IPS-20b (cell line): ENCODE results near the gene TRPC4AP.

Source experiments
- H3K27ac ChIP-seq: one replicate; pipeline ENCODE4 v1.5.1; 2013; ENCODE audit warnings: low read length
- H3K27me3 ChIP-seq: 2 replicates; pipeline ENCODE4 v1.6.1; 2013; ENCODE audit warnings: mild to moderate bottlenecking, low read length, inconsistent platforms; ENCODE audit not compliant: insufficient read depth
- H3K36me3 ChIP-seq: 2 replicates; pipeline ENCODE4 v1.6.1; 2013; ENCODE audit warnings: low read depth, mild to moderate bottlenecking, inconsistent platforms, low read length, moderate library complexity; ENCODE audit not compliant: insufficient read depth
- H3K4me1 ChIP-seq: 2 replicates; pipeline ENCODE4 v1.6.1; 2013; ENCODE audit warnings: mild to moderate bottlenecking, control low read depth, inconsistent platforms, low read length, moderate library complexity; ENCODE audit not compliant: insufficient read depth
- H3K4me3 ChIP-seq: 2 replicates; pipeline ENCODE4 v1.5.1; 2013; ENCODE audit warnings: mild to moderate bottlenecking, low read length, inconsistent platforms
- H3K9ac ChIP-seq: 2 replicates; pipeline ENCODE4 v1.6.1; 2013; ENCODE audit warnings: low read depth, mild to moderate bottlenecking, inconsistent platforms, low read length, moderate library complexity
- H3K9me3 ChIP-seq: 2 replicates; pipeline ENCODE4 v1.6.1; 2013; ENCODE audit warnings: mild to moderate bottlenecking, low read depth, low read length, inconsistent platforms; ENCODE audit not compliant: insufficient read depth

The TRPC4AP gene

DNA sequence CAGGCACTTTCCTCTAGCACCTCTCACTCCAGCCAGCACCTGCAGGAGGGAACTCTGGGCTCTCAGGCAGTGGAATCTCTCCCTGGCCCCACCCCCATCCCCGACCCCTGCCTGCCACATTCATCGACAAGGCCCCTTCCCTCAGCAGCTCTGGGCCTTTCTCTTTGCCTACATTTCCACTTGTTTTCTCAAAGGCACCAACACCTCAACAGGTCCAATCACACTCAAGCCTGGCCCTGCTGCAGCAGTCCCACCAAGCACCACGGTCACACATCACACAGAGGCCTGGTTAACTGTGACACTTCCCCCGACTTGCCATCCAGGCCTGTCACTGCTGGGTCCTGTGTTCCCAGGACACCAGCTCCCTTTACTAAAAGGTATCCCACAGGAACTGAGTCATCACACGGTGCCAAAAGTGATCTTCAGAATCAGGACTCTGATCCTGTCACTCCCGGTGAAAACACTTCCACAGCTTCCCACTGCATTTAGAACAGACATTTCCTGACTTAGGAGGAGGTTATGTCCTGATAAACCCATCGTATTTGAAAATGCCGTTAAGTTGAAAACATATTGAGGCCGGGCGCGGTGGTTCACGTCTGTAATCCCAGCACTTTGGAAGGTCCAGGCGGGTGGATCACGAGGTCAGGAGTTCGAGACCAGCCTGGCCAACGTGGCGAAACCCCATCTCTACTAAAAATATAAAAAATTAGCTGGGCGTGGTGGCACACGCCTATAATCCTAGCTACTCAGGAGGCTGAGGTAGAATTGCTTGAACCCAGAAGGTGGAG lies 82.0 kb downstream of the TRPC4AP start:
- Histone ChIP-seq H3K4me1 (no peaks in the 10 kb centered on the region), H3K27ac (no peak overlapping the region)

DNA sequence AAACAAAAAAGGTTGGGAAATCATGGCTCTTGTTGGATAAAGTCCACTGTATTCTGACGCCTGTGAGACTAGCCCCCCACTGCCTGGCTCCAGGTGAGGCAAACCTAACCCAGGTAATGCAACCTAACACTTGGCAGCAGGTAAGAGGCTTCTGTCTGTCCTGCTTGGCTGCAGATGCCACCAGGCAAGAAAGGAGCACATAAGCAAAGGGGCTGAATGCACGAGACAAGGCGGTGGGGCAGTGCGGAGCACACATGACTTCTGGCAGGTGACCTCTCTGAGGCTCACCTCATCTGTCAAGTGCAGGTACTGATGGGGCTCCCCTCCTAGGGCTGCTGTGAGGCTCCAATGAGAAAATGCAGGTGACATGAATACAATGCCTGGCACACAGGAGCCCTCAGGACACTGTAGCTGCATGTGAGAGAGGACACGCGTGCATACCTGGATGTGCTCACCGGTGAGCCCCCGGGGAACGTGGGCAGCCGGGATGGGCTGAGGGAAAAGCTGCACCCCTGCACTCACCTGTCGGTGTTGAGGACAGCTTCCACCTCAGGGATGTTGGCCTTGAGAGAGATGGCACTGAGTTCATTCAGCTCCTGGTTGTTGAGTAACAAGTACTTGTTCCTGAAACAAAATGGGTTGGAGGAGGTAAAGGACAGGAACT lies 82.8 kb downstream of the TRPC4AP start:
- Histone ChIP-seq H3K9me3 (no peaks in the 10 kb centered on the region), H3K36me3 (peaks cover 98% of the 10 kb centered on the region), H3K27me3 (no peaks in the 10 kb centered on the region), H3K4me1 (no peaks in the 10 kb centered on the region), H3K4me3 (no peak overlapping the region), H3K9ac (no peak overlapping the region), H3K27ac (no peak overlapping the region)

More for the DNA sequence above, 82.0 kb downstream of the TRPC4AP start:
- Histone ChIP-seq H3K27me3 (no peaks in the 10 kb centered on the region), H3K4me3 (no peak overlapping the region), H3K36me3 (peaks cover 98% of the 10 kb centered on the region), H3K9me3 (no peaks in the 10 kb centered on the region), H3K9ac (no peak overlapping the region)

DNA sequence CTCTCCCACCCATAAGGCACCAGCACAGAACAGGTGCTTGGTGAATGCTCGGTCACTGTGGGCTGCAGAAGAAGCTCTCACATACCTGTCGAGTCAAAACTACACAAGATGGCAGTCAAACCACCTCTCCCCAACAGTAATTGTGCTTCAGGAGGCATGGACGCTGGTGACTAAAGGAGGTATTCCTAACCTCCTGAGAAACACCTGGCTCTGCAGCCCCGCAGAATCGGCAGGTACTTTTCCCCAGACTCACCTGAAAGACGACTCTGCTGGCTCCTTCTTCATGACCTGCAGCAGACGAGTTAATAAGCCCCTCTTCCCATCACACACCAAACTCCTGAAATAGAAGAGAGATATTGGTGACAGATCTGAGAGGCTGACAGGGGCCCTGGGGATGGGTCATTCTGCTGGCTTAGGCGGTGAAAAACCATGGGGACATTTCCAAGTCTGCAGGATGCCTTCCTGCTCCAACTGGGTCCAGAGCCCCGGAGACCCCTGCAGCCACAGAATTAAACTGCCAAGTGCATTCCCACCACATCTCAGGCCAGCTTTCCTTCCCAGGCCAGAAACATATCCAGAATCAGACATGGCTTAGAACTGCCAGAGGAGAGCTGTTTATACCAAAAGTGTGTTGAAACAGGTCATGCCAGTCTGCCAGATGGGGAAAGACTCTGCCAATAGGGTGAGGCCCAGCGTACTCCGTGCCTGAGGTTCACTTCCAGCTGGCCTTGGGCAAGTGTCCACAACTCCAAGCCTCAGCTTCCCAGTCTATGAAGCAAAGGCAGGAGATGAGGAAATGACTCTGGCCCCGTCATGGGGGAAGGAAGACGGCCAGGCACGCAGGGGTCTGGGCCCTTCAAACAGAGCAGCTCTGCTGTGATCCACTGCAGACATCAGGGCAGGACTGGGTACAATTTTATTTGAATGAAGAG lies 83.9 kb downstream of the TRPC4AP start:
- H3K4me1 ChIP-seq, result no peaks in the 10 kb centered on the region

DNA sequence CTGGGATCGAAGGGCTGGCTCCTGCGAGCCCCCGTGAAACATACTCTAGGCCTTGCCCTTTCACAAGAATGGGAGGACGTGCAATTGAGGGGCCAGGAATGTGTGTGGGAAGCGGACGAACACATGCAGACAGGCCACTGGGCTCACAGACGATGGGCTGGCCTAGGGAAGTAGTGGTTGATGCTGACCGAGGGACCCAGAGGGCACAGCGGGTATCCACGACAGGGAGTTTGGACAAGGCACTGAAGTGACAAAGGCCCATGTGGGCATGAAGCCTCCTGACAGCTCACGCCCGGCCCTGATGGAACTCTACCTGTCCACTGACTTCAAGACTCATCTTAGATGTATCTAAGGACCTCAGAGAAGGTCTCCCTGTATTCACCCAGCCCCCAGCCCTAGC lies 84.7 kb downstream of the TRPC4AP start:
- Histone ChIP-seq H3K36me3 (peaks cover 99% of the 10 kb centered on the region), H3K27ac (no peak overlapping the region)

More for the DNA sequence above, 83.9 kb downstream of the TRPC4AP start:
- Histone ChIP-seq H3K27me3 (no peaks in the 10 kb centered on the region), H3K9me3 (no peaks in the 10 kb centered on the region), H3K4me3 (no peak overlapping the region), H3K27ac (no peak overlapping the region), H3K36me3 (peaks cover 99% of the 10 kb centered on the region), H3K9ac (no peak overlapping the region)

DNA sequence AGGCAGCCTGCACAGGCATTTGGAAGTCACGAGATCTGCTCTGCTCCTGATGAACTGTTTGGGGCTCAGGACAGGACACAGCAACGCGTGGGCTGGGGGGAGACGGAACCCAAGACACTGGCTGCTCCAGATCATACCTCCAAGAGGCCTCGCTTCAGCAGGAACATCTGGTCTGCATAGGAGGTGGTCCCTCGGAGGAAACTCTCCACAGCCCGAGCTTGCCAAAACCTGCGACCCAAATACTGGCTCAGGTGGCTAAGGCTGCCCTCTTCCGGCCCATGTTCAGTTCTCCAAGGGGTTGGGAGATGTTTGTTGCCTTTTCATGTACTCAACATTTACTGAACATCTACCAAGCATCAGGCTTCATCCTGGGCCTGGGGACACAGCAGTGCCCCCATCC lies 85.2 kb downstream of the TRPC4AP start:
- Histone ChIP-seq H3K27me3 (no peaks in the 10 kb centered on the region), H3K36me3 (peaks cover 99% of the 10 kb centered on the region), H3K4me1 (no peaks in the 10 kb centered on the region), H3K27ac (no peak overlapping the region), H3K4me3 (no peak overlapping the region), H3K9ac (no peak overlapping the region), H3K9me3 (no peaks in the 10 kb centered on the region)

More for the DNA sequence above, 84.7 kb downstream of the TRPC4AP start:
- H3K4me1 ChIP-seq, result no peaks in the 10 kb centered on the region
- no peak overlapping the region for H3K4me3 ChIP-seq
- no peaks in the 10 kb centered on the region for H3K27me3 ChIP-seq
- H3K9me3 ChIP-seq, result no peaks in the 10 kb centered on the region
- no peak overlapping the region for H3K9ac ChIP-seq

DNA sequence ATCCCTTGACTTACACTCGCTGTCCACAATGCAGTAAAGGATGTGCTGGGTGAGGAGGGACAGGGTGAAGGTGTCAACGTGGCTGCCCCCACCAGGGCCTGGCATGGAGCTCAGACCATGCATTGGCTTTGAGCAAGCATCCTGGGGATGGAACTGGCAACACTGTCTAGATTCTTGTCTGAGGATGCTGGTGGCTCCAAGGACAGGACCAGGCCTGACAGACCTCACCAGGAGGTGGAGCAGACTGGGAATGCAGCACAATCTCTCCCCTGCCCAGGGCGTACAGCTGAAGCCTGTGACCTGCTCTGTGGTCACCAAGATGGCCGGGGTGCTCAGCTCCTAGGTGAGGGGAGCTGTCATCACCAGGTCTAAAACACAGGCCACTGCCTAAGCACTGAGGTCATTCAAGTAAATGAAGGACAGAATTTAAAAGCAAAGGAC lies 86.1 kb downstream of the TRPC4AP start:
- H3K9ac ChIP-seq, result no peak overlapping the region
- H3K36me3 ChIP-seq, result peaks cover 98% of the 10 kb centered on the region
- H3K27ac ChIP-seq, result no peak overlapping the region
- no peaks in the 10 kb centered on the region for H3K4me1 ChIP-seq
- no peaks in the 10 kb centered on the region for H3K9me3 ChIP-seq
- H3K4me3 ChIP-seq, result no peak overlapping the region
- no peaks in the 10 kb centered on the region for H3K27me3 ChIP-seq

DNA sequence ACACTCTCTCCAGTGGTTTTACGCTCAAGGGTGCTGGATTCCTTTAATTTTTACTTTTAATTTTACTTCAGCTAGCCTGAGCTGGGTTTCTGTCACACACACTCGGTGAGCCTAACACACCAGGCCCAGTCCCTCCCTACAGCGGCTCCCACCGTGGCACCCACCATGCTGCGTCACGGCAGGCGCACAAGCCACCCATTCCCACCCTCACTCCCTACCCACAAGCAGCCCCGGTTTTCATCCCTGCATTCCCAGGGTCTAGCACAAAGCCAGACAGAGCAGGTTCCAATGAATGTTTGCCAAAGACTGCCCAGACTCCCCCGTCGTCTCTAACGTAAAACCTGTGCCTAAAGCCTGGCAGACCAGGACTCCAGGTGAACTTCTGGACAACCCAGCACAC lies 86.6 kb downstream of the TRPC4AP start:
- Histone ChIP-seq H3K27ac (no peak overlapping the region), H3K27me3 (no peaks in the 10 kb centered on the region), H3K36me3 (peaks cover 99% of the 10 kb centered on the region), H3K9me3 (no peaks in the 10 kb centered on the region), H3K4me1 (no peaks in the 10 kb centered on the region), H3K9ac (no peak overlapping the region), H3K4me3 (no peak overlapping the region)

DNA sequence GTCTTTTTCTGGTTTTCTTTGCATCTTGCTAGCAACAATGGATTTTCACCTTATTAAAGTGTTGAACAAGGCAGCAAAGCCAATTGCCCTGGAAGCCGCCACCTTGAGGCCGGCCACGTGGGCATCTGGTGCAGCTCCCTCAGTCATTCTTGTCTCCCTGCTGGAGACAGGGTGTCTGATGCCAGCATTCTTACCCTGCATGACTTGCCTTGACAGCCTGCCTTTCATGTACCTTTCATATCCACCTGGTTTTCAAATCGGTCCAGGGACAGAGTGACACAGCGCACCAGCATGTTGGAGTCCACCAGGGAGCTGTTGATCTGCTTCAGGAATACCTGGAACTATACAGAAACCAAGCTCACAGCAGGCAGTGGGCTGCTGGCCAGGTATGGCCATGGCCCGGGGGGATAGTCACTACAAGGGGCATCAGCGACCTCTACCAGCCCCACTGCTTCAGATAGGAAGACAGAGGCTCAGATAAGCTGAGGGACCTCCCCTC lies 87.1 kb downstream of the TRPC4AP start:
- no peaks in the 10 kb centered on the region for H3K4me1 ChIP-seq
- H3K27ac ChIP-seq, result no peak overlapping the region
- H3K9ac ChIP-seq, result no peak overlapping the region
- peaks cover 99% of the 10 kb centered on the region for H3K36me3 ChIP-seq
- no peak overlapping the region for H3K4me3 ChIP-seq
- no peaks in the 10 kb centered on the region for H3K27me3 ChIP-seq
- no peaks in the 10 kb centered on the region for H3K9me3 ChIP-seq

DNA sequence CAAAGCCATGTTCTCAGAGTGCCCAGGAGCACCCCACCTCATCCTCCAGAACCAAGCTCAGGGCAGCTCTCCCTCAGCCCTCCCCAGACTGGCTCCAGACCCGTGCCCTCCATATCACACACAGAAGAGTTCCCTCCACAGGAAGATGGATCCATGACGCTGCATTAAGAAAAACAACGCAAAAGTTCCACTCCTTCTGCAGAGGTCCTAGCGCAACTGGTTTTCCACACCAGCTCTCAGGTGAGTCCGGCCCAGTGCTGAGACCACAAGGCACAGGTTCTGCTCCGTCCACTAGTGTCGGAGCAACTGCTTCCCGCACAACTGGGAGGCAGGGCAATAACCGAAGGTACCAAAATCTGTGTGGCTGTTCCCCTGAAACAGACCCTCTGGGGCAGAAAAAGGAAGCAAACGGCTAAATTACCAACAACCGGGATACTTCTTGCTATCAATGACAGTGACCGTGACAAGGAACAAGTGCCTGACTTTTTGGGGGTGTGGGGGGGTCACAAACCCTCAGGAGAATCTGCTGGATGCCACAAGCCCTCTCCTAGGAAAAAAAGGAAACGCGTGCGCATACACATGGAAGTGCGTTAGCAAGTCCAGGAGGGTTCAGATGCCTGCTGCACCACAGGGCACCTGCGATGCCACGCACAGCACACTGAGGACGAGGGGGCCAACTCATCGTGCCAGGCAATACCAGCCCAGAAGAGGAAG lies 87.7 kb downstream of the TRPC4AP start:
- H3K27ac ChIP-seq, result no peak overlapping the region
- H3K9me3 ChIP-seq, result no peaks in the 10 kb centered on the region
- no peaks in the 10 kb centered on the region for H3K27me3 ChIP-seq
- H3K36me3 ChIP-seq, result peaks cover 98% of the 10 kb centered on the region
- no peaks in the 10 kb centered on the region for H3K4me1 ChIP-seq
- no peak overlapping the region for H3K4me3 ChIP-seq
- no peak overlapping the region for H3K9ac ChIP-seq

DNA sequence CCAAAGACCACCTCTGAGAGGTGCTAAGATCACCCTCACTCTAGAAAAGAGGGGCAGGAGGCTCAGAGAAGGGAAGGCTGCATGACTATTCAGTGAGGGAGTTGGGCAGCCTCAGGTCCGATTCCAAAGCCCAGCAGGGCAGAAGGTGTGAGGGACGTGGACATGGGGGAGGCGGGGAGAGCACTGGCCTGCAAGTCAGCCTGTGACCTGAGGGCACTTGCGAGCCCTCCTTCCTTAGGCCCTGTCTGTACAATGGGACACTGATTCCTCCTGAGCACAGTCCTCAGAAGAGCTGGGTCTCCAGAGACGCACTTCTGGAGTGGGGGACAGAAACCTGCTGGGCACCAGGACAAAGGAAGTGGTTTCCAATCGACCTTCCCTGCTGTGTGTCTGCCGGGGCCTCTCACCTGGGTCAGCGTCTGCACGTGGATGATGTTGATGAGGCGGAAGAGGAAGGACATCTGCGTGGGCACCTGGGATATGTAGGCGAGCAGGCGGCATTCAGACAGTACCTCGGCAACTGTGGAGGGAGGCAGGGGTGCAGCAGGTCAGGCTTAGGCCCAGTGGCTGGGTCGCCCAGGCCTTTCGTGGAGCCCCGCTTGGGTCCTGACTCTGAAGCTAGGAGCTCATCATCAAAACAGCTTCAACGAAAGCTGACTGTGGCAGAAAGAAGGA lies 88.4 kb downstream of the TRPC4AP start:
- no peaks in the 10 kb centered on the region for H3K9me3 ChIP-seq
- no peaks in the 10 kb centered on the region for H3K4me1 ChIP-seq
- H3K27me3 ChIP-seq, result no peaks in the 10 kb centered on the region
- H3K27ac ChIP-seq, result no peak overlapping the region
- no peak overlapping the region for H3K4me3 ChIP-seq
- H3K36me3 ChIP-seq, result peaks cover 93% of the 10 kb centered on the region
- H3K9ac ChIP-seq, result no peak overlapping the region
